HG02759 (cell line): ENCODE results near the gene PCDHGA7.
A peak's percentile ranks its signal among the peaks of the same experiment; 100 is the strongest.
"Not testable (repeated sequence)": the region's sequence is repeated elsewhere in the genome, so short reads cannot be mapped to it uniquely, and the experiment has no call there.

Source experiments
- ATAC-seq: cut with Tn5 transposase; IDR thresholded peaks from one replicate; pipeline ENCODE4 v1.9.1; 2021; ENCODE audit warnings: mild to moderate bottlenecking, moderate library complexity; ENCODE audit not compliant: unreplicated experiment

PCDHGA7 gene

DNA sequence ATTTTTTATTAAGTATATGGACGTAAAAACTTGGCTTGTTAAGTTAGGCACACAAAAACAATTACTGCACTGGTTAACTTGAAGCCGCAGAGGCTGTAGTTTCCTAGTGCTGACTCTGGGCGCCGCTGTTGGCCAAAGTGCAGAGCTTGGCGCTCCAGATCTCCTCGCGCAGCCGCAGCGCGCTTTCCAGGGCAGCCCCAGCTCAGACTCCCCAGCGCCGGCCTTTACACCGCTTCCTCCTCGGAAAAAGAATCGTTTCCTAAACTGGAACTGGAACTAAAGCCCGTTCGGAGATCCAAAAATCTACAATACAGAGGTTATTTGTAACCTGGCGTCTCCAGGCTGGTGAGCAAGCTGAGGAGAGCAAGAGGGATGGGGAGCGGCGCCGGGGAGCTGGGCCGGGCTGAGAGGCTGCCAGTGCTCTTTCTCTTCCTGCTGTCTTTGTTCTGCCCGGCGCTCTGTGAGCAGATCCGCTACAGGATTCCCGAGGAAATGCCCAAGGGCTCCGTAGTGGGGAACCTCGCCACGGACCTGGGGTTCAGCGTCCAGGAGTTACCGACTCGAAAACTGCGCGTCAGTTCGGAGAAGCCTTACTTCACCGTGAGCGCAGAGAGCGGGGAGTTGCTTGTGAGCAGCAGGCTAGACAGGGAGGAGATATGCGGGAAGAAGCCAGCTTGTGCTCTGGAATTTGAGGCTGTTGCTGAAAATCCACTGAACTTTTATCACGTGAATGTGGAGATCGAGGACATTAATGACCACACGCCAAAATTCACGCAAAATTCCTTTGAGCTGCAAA is 15.4 kb downstream of the PCDHGA7 start, which contains the start of gene PCDHGB5:
Gene PCDHGB5, plus strand, starts transcription at position 192 of the 796 bp plus-strand sequence. Its CDS starts 181 bp downstream, at position 373.
- ATAC-seq = peak; percentile 98

DNA sequence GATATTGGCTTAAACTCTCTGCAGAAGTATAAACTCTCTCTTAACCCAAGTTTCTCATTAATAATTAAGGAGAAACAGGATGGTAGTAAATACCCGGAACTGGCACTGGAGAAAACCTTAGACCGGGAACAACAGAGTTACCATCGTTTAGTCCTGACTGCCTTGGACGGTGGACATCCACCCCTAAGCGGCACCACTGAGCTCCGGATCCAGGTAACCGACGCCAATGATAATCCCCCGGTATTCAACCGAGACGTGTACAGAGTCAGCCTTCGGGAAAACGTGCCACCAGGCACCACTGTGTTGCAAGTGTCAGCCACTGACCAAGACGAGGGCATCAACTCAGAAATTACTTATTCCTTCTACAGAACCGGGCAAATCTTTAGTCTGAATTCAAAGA is 16.1 kb downstream of the PCDHGA7 start:
- ATAC-seq = no peak

DNA sequence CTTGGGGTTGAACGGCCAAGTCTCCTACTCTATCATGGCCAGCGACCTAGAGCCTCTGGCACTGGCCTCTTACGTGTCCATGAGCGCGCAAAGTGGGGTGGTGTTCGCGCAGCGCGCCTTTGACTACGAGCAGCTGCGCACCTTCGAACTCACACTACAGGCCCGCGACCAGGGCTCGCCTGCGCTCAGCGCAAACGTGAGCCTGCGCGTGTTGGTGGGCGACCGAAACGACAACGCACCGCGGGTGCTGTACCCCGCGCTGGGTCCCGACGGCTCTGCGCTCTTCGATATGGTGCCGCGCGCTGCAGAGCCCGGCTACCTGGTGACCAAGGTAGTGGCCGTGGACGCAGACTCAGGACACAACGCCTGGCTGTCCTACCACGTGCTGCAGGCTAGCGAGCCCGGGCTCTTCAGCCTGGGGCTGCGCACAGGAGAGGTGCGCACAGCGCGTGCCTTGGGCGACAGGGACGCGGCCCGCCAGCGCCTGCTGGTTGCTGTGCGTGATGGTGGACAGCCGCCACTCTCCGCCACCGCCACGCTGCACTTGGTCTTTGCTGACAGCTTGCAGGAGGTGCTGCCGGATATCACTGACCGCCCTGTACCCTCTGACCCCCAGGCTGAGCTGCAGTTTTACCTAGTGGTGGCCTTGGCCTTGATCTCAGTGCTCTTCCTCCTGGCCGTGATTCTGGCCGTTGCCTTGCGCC is 17.2 kb downstream of the PCDHGA7 start:
- ATAC-seq = no peak

DNA sequence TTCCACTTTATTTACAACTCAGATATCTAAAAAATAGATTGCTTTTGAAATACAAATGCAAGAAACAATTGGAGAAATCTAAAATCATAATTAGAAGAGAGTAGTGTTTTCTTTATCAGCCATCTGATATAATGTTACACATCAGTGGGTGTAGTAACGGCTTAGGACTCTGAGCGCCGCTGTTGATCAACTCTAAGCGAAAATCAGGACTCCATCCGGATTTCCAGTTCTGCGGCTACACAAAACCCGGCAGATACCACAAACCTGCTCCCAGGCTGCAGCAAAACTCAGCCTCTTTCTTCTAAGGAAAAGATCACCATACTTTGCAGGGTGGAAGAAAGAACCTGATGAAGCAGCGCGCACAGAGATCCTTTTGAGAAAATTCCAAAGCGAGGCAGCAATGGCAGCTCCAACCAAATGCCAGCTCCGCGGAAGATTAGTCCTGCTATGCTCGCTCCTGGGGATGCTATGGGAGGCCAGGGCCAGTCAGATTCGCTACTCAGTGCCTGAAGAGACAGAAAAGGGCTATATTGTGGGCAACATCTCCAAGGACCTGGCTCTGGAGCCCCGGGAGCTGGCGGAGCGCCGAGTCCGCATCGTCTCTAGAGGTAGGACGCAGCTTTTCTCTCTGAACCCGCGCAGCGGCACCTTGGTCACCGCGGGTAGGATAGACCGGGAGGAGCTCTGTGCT is 20.2 kb downstream of the PCDHGA7 start, which contains the start of gene PCDHGA9:
Gene PCDHGA9, plus strand, starts transcription at position 226 of the 691 bp plus-strand sequence. Its CDS starts 175 bp downstream, at position 401.
- no peak for ATAC-seq

DNA sequence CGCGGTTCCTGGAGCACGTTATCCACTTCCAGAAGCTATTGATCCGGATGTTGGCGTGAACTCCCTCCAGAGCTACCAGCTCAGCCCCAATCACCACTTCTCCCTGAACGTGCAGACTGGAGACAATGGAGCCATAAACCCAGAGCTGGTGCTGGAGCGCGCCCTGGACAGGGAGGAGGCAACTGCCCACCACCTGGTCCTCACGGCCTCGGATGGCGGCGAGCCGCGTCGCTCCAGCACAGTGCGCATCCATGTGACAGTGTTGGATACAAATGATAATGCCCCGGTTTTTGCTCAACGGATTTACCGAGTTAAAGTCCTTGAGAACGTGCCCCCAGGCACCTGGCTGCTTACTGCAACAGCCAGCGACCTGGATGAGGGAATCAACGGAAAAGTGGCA is 20.8 kb downstream of the PCDHGA7 start:
- no peak for ATAC-seq

DNA sequence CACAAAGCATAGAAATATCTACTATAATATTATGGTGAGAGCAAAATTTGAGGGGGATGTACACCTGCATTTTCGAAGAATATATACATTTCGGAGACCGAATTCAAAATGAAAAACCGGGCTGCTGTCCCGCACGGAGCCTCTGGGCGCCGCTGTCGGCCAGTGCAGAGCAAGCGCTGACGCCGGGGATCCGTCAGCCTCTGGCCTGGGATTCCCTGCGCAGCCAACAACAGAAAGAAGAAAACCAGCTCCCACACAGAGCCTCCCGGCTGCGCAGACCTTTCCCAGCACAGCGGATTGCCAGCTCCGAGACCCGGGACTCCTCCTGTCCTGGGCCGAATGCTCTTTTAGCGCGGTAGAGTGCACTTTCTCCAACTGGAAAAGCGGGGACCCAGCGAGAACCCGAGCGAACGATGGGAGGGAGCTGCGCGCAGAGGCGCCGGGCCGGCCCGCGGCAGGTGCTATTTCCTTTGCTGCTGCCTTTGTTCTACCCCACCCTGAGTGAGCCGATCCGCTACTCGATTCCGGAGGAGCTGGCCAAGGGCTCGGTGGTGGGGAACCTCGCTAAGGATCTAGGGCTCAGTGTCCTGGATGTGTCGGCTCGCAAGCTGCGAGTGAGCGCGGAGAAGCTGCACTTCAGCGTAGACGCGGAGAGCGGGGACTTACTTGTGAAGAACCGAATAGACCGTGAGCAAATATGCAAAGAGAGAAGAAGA is 25.4 kb downstream of the PCDHGA7 start, which contains the start of gene PCDHGB6:
Gene PCDHGB6, plus strand, starts transcription at position 232 of the 716 bp plus-strand sequence. Its CDS starts 182 bp downstream, at position 414.
- peak; percentile 65 for ATAC-seq

DNA sequence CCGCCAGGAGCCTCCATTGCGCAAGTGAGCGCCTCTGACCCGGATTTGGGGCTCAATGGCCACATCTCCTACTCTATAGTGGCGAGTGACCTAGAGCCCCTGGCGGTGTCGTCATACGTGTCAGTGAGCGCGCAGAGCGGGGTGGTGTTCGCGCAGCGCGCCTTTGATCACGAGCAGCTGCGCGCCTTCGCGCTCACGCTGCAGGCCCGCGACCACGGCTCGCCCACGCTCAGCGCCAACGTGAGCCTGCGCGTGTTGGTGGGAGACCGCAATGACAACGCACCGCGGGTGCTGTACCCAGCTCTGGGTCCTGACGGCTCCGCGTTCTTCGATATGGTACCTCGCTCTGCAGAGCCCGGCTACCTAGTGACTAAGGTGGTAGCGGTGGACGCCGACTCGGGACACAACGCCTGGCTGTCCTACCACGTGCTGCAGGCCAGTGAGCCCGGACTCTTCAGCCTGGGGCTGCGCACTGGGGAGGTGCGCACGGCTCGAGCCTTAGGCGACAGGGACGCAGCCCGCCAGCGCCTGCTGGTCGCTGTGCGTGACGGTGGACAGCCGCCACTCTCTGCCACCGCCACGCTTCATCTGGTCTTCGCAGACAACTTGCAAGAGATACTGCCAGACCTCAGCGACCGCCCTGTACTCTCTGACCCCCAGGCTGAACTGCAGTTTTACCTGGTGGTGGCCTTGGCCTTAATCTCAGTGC is 27.2 kb downstream of the PCDHGA7 start:
- no peak for ATAC-seq

DNA sequence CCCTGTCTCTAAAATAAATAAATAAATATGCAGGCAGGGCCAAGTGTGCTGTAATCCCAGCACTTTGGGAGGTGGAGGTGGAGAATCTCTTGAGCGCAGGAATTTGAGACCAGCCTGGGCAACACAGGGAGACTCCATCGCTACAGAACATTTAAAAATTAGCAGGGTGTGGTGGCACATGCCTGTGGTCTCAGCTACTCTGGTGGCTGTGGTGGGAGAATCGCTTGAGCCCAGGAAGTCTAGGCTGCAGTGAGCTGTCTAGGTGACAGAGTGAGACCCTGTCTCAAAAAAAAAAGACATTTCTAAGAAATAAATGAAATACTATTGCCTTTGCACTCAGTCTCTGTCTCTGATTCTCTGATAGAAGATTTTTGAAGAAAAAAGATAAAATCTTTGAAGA is 29.0 kb downstream of the PCDHGA7 start:
- ATAC-seq = no peak

DNA sequence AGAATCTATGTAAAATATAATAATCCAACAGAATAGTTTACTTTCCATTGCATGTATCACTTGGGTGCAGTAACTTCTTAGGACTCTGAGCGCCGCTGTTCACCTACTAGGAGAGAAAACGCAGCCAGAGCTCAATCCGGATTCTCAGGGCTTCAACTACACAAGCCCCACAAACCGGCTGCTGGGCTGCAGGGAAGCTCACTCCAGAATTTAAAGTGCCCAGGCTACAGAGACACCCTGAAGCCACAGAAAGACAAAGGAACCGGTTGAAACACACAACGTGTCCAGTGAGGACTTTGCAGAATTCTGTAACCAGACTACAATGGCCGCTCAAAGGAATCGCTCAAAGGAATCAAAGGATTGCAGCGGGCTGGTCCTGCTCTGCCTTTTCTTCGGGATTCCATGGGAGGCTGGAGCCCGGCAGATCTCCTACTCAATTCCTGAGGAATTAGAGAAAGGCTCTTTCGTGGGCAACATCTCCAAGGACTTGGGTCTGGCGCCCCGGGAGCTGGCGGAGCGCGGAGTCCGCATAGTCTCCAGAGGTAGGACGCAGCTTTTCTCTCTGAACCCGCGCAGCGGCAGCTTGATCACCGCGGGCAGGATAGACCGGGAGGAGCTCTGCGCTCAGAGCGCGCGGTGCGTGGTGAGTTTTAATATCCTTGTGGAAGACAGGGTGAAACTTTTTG is 30.5 kb downstream of the PCDHGA7 start, which contains the start of gene PCDHGA10:
Gene PCDHGA10, plus strand, starts transcription at position 134 of the 686 bp plus-strand sequence. Its CDS starts 189 bp downstream, at position 323.
- ATAC-seq = peak; percentile 79

DNA sequence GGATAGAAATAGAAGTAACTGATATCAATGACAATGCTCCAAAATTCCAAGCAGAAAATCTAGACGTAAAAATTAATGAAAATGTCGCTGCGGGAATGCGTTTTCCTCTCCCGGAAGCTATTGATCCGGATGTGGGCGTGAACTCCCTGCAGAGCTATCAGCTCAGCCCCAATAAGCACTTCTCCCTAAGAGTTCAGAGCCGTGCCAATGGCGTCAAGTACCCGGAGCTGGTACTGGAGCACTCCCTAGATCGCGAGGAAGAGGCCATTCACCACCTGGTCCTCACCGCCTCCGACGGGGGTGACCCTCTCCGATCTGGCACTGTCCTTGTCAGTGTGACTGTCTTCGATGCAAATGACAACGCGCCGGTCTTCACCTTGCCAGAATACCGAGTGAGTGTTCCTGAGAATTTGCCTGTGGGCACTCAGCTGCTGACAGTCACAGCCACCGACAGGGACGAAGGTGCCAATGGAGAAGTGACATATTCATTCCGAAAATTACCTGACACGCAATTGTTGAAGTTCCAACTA is 31.1 kb downstream of the PCDHGA7 start:
- ATAC-seq = peak; percentile 34

DNA sequence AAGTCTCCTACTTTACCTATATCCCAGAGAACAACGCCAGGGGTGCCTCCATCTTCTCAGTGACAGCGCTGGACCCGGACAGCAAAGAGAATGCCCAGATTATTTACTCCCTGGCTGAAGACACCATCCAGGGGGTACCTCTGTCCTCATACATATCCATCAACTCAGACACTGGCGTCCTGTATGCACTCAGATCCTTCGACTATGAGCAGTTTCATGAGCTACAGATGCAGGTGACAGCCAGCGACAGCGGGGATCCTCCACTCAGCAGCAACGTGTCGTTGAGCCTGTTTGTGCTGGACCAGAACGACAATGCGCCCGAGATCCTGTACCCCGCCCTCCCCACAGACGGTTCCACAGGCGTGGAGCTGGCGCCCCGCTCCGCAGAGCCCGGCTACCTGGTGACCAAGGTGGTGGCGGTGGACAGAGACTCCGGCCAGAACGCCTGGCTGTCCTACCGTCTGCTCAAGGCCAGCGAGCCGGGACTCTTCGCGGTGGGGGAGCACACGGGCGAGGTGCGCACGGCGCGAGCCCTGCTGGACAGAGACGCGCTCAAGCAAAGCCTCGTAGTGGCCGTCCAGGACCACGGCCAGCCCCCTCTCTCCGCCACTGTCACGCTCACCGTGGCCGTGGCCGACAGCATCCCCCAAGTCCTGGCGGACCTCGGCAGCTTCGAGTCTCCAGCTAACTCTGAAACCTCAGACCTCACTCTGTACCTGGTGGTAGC is 32.2 kb downstream of the PCDHGA7 start:
- ATAC-seq = not testable (repeated sequence)

DNA sequence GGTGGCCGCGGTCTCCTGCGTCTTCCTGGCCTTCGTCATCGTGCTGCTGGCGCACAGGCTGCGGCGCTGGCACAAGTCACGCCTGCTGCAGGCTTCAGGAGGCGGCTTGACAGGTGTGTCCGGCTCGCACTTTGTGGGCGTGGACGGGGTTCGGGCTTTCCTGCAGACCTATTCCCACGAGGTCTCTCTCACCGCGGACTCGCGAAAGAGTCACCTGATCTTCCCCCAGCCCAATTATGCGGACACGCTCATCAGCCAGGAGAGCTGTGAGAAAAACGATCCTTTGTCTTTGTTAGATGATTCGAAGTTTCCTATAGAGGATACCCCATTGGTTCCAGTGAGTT is 32.7 kb downstream of the PCDHGA7 start:
- not testable (repeated sequence) for ATAC-seq

DNA sequence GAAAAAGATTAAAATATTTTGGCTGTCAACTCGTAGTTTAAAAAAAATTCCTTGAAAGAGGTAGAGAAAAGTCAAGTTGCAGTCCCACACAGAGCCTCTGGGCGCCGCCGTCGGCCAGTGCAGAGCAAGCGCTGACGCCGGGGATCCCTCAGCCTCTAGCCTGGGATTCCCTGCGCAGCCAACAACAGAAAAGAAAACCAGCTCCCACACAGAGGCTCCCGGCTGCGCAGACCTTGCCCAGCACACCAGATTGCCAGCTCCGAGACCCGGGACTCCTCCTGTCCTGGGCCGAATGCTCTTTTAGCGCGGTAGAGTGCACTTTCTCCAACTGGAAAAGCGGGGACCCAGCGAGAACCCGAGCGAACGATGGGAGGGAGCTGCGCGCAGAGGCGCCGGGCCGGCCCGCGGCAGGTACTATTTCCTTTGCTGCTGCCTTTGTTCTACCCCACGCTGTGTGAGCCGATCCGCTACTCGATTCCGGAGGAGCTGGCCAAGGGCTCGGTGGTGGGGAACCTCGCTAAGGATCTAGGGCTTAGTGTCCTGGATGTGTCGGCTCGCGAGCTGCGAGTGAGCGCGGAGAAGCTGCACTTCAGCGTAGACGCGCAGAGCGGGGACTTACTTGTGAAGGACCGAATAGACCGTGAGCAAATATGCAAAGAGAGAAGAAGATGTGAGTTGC is 35.1 kb downstream of the PCDHGA7 start, which contains the start of gene PCDHGB7:
Gene PCDHGB7, plus strand, starts transcription at position 184 of the 679 bp plus-strand sequence. Its CDS starts 183 bp downstream, at position 367.
- ATAC-seq = peak; percentile 74

DNA sequence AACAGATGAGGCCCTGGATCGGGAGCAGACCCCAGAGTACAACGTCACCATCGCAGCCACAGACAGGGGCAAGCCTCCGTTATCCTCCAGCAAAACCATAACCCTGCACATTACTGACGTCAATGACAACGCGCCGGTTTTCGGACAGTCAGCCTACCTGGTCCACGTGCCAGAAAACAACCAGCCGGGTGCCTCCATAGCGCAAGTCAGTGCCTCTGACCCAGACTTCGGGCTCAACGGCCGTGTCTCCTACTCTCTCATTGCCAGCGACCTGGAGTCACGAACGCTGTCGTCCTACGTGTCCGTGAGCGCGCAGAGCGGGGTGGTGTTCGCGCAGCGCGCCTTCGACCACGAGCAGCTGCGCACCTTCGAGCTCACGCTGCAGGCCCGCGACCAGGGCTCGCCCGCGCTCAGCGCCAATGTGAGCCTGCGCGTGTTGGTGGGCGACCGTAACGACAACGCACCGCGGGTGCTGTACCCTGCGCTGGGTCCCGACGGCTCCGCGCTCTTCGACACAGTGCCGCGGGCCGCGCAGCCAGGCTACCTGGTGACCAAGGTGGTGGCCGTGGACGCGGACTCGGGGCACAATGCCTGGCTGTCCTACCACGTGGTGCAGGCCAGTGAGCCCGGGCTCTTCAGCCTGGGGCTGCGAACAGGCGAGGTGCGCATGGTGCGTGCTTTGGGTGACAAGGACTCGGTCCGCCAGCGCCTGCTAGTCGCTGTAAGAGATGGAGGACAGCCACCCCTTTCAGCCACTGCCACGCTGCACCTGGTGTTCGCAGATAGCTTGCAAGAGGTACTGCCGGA is 36.7 kb downstream of the PCDHGA7 start:
- no peak for ATAC-seq

DNA sequence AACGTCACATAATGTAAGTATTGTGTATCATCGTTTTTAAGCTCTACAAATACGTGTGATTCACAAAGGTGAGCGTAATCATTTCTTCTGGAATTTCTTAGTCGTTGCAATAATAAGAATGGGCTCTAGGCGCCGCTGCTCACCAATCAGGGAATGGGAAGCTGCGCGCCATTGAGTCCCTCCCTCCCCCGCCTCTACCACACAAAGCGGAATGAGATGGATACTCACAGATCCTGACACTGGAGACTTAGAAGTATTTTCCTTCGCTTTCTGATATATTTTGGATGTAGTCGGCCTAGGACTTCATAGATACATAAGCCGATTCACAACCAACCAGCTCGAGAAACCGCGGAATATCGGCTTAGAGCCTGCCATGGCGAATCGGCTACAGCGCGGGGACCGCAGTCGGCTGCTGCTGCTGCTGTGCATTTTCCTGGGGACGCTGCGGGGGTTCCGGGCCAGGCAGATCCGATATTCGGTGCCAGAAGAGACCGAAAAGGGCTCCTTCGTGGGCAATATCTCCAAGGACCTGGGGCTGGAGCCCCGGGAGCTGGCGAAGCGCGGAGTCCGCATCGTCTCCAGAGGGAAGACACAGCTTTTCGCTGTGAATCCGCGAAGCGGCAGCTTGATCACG is 38.4 kb downstream of the PCDHGA7 start, which contains the start of gene PCDHGA11:
Gene PCDHGA11, plus strand, starts transcription at position 197 of the 634 bp plus-strand sequence. Its CDS starts 177 bp downstream, at position 374.
- ATAC-seq = peak; percentile 50

DNA sequence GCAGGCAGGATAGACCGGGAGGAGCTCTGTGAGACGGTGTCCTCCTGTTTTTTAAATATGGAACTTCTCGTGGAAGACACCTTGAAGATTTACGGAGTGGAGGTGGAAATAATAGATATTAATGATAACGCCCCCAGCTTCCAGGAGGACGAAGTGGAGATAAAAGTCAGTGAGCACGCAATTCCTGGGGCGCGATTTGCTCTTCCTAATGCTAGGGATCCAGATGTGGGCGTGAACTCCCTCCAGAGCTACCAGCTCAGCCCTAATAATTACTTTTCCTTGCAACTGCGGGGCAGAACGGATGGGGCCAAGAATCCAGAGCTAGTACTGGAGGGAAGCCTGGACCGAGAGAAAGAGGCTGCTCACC is 38.9 kb downstream of the PCDHGA7 start:
- ATAC-seq = no peak
